ENCODE data around the gene HSPA8.
A peak's percentile ranks its signal among the peaks of the same experiment; 100 is the strongest.
"Not testable (repeated sequence)": the region's sequence is repeated elsewhere in the genome, so short reads cannot be mapped to it uniquely, and the experiment has no call there.

Gene HSPA8

GRCh38 chr11:123061403-123062157 lies at the start of gene HSPA8:
Gene HSPA8 (minus strand): TSS chr11:123062136. CDS start chr11:123061324, 812 bp downstream.
- peak; percentile 55 for DNase-seq

- no peak for DNase-seq
Measured at GRCh38 chr11:123111465-123111864, 49.5 kb upstream of the HSPA8 start.

GRCh38 chr11:123110397-123110796 lies 48.5 kb upstream of the HSPA8 start:
- DNase-seq, result no peak

GRCh38 chr11:123107945-123108495 lies 46.1 kb upstream of the HSPA8 start:
- no peak for DNase-seq

GRCh38 chr11:123104697-123105096 lies 42.8 kb upstream of the HSPA8 start:
- DNase-seq, result no peak

- peak; percentile 14 for DNase-seq
Measured at GRCh38 chr11:123103326-123103980, 41.5 kb upstream of the HSPA8 start.

GRCh38 chr11:123100379-123101085 lies 38.6 kb upstream of the HSPA8 start:
- no peak for DNase-seq

- DNase-seq, result no peak
Measured at GRCh38 chr11:123098990-123099389, 37.1 kb upstream of the HSPA8 start.

GRCh38 chr11:123093739-123094138 lies 31.8 kb upstream of the HSPA8 start:
- DNase-seq, result no peak

- DNase-seq, result no peak
Measured at GRCh38 chr11:123091506-123091905, 29.6 kb upstream of the HSPA8 start.

- DNase-seq, result not testable (repeated sequence)
Measured at GRCh38 chr11:123090168-123090567, 28.2 kb upstream of the HSPA8 start.

GRCh38 chr11:123088896-123089295 lies 27.0 kb upstream of the HSPA8 start:
- DNase-seq, result not testable (repeated sequence)

GRCh38 chr11:123087657-123088056 lies 25.7 kb upstream of the HSPA8 start:
- not testable (repeated sequence) for DNase-seq

GRCh38 chr11:123086305-123086704 lies 24.4 kb upstream of the HSPA8 start:
- no peak for DNase-seq

GRCh38 chr11:123085497-123085896 lies 23.6 kb upstream of the HSPA8 start:
- DNase-seq, result no peak

- DNase-seq, result no peak
Measured at GRCh38 chr11:123084454-123084853, 22.5 kb upstream of the HSPA8 start.

GRCh38 chr11:123083623-123084029 lies 21.7 kb upstream of the HSPA8 start:
- DNase-seq, result peak; percentile 75

GRCh38 chr11:123082977-123083376 lies 21.0 kb upstream of the HSPA8 start:
- no peak for DNase-seq

GRCh38 chr11:123080015-123080414 lies 18.1 kb upstream of the HSPA8 start:
- no peak for DNase-seq

- no peak for DNase-seq
Measured at GRCh38 chr11:123076484-123076883, 14.5 kb upstream of the HSPA8 start.

- DNase-seq, result no peak
Measured at GRCh38 chr11:123073343-123074057, 11.6 kb upstream of the HSPA8 start.

GRCh38 chr11:123072762-123073161 lies 10.8 kb upstream of the HSPA8 start:
- DNase-seq, result no peak

- DNase-seq, result no peak
Measured at GRCh38 chr11:123072332-123072761, 10.4 kb upstream of the HSPA8 start.

Data from activated CD4-positive, alpha-beta T cell treated with anti-CD3 and anti-CD28 coated beads, Interleukin-2, amount 50 U/mL, for 1 hour (primary cell).